Mammary epithelial cell (primary cell): ENCODE results near the gene RELA.

ENCODE experiments used
- CTCF ChIP-seq, 2 donors: IDR thresholded peaks in 1 of 2; conservative IDR thresholded peaks in 1 of 2; 2 replicates each; pipeline ENCODE4 v1.5.1; 2011 to 2012; ENCODE audit warnings: inconsistent platforms in 2 of 2, low read length in 2 of 2, mild to moderate bottlenecking in 2 of 2, control low read depth in 1 of 2, low read depth in 1 of 2; ENCODE audit not compliant: insufficient read depth in 1 of 2; ENCODE audit errors: extremely low read depth in 1 of 2
- EZH2 ChIP-seq: IDR thresholded peaks from 2 replicates; pipeline ENCODE4 v1.6.1; 2012; ENCODE audit warnings: low read length, inconsistent platforms, borderline replicate concordance

- TF ChIP-seq CTCF (conservative IDR thresholded peaks at IDR 0.05 in 1 of 2, IDR thresholded peaks at IDR 0.05 in 1 of 2; ENCODE audit: extremely low read depth in 1 of 2, insufficient read depth in 1 of 2, low read depth in 1 of 2, low read length in 2 of 2), result no peak
- TF ChIP-seq EZH2, result no peak
Measured at GRCh38 chr11:65649656-65650546, 12.8 kb downstream of the RELA start.
